K562 (cell line): ENCODE data around the gene TERC. TPM values are rescaled to one million over a fixed set of nuclear protein-coding genes. Genes with fewer than 3 reads are reported as not detected.
A peak's percentile ranks its signal among the peaks of the same experiment; 100 is the strongest.

Experiments
- ARID1B ChIP-seq: fragments of 450-650 bp; IDR thresholded peaks from 2 replicates; pipeline ENCODE4 v1.6.1; 2016; ENCODE audit warnings: antibody characterized with exemption, mild to moderate bottlenecking, inconsistent platforms
- EP400 ChIP-seq: fragments of 450-650 bp; IDR thresholded peaks from 2 replicates; pipeline ENCODE4 v1.6.1; 2017; ENCODE audit warnings: antibody characterized with exemption, mild to moderate bottlenecking, moderate library complexity
- HDAC1 ChIP-seq, 2 experiments: fragments of 450-650 bp; IDR thresholded peaks; 2 replicates each; pipeline ENCODE4 v1.6.1; 2016 to 2017; ENCODE audit warnings: inconsistent platforms in 1 of 2, mild to moderate bottlenecking in 1 of 2, moderate library complexity in 1 of 2
- HDAC6 ChIP-seq: IDR thresholded peaks from 2 replicates; pipeline ENCODE4 v1.6.1; 2012; ENCODE audit warnings: low read depth, mild to moderate bottlenecking, control low read depth, inconsistent platforms, low read length, moderate library complexity
- JUND ChIP-seq, 2 experiments: IDR thresholded peaks; 2 replicates in 1 of 2; 3 replicates in 1 of 2; pipeline ENCODE4 v1.6.1; 2011; ENCODE audit warnings: borderline replicate concordance in 2 of 2, low read depth in 2 of 2, low read length in 2 of 2, improper control_type of control experiment in 1 of 2, missing biosample characterization in 1 of 2, missing genetic modification characterization in 1 of 2, missing genetic modification reagents in 1 of 2
- MEIS2 ChIP-seq: fragments of 450-650 bp; IDR thresholded peaks from 2 replicates; pipeline ENCODE4 v1.6.1; 2014; ENCODE audit warnings: mild to moderate bottlenecking; ENCODE audit not compliant: partially characterized antibody
- NFXL1 ChIP-seq: fragments of 450-650 bp; formaldehyde crosslinking; IDR thresholded peaks from 2 replicates; pipeline ENCODE4 v1.4.0; 2021; ENCODE audit warnings: mild to moderate bottlenecking
- POLR2AphosphoS5 ChIP-seq: IDR thresholded peaks from 2 replicates; pipeline ENCODE4 v1.6.1; 2011; ENCODE audit warnings: mild to moderate bottlenecking, low read depth, low read length, moderate library complexity; ENCODE audit not compliant: control insufficient read depth, insufficient read depth
- RFX7 ChIP-seq: fragments of 250-450 bp; sonication (Bioruptor Pico); IDR thresholded peaks from 2 replicates; pipeline ENCODE4 v1.5.1; 2021; ENCODE audit warnings: mild to moderate bottlenecking
- U2AF1 ChIP-seq: fragments of 200-400 bp; formaldehyde crosslinking; optimal IDR thresholded peaks from 2 replicates; pipeline ENCODE3; 2017; ENCODE audit warnings: mild to moderate bottlenecking, low read depth, low read length, moderate library complexity
- YY1 ChIP-seq, 3 experiments: IDR thresholded peaks; 2 replicates each; pipeline ENCODE4 v1.6.1; 2011; ENCODE audit warnings: low read length in 2 of 3, mild to moderate bottlenecking in 2 of 3, moderate library complexity in 2 of 3, borderline replicate concordance in 1 of 3, control low read depth in 1 of 3, low read depth in 1 of 3; ENCODE audit not compliant: insufficient read depth in 3 of 3, insufficient replicate concordance in 2 of 3, control insufficient read depth in 1 of 3, insufficient read length in 1 of 3; ENCODE audit errors: extremely low read depth in 1 of 3
- ZNF143 ChIP-seq: sonication (generic); formaldehyde crosslinking; IDR thresholded peaks from 2 replicates; pipeline ENCODE4 v1.9.0; 2022; ENCODE audit warnings: mild to moderate bottlenecking, missing genetic modification reagents
- ZNF217 ChIP-seq: sonication (generic); formaldehyde crosslinking; IDR thresholded peaks from 2 replicates; pipeline ENCODE4 v1.8.0; 2022; ENCODE audit warnings: mild to moderate bottlenecking, missing genetic modification reagents
- ZNF431 ChIP-seq: sonication (generic); formaldehyde crosslinking; IDR thresholded peaks from 2 replicates; pipeline ENCODE4 v1.8.0; 2022; ENCODE audit warnings: mild to moderate bottlenecking, missing genetic modification reagents
- ZNF445 ChIP-seq: fragments of 250-450 bp; sonication (Bioruptor Pico); IDR thresholded peaks from 2 replicates; pipeline ENCODE4 v1.4.0; 2020; ENCODE audit warnings: low read depth, mild to moderate bottlenecking, moderate library complexity
- polyA plus RNA-seq, 8 experiments: library from polyadenylated mRNA; depleted of rRNA in 4 of 8; stranded (reverse) in 5 of 8; unstranded in 3 of 8; fragments of >200 nt; fragmentation: Nextera tagmentation in 2 of 8; fragmentation: Illumina TruSeq in 1 of 8; extraction: Ambion mirVana in 2 of 8; extraction: Trizol in 1 of 8; gene quantifications; 2 replicates each; pipeline versions ENCODE4 v1.2.1 to v1.2.3, GENCODE V29; 2011 to 2014; ENCODE audit warnings: inconsistent platforms in 1 of 8, missing spikeins in 1 of 8
- total RNA-seq, 7 experiments: library from RNA; depleted of rRNA in 6 of 7; stranded (reverse); fragments of >200 nt in 6 of 7; fragmentation: Illumina TruSeq in 2 of 7; extraction: Trizol in 2 of 7; gene quantifications; 2 replicates each; pipeline versions ENCODE4 v1.2.1 to v1.2.3, GENCODE V29; 2011 to 2021; ENCODE audit warnings: low replicate concordance in 1 of 7
- TF ChIP-seq, protein P1 (sequence below): fragments of 200-800 bp; sonication (Bioruptor generic); IDR thresholded peaks from 2 replicates; pipeline ENCODE4 v1.6.1; 2016; ENCODE audit warnings: missing genetic modification characterization, missing compliant biosample characterization
- TF ChIP-seq, protein P2 (sequence below): fragments of 150-350 bp; conservative IDR thresholded peaks from 2 replicates; pipeline ENCODE4 v1.6.1; 2014; ENCODE audit warnings: low read length
- TF ChIP-seq, protein P3 (sequence below): fragments of 450-650 bp; IDR thresholded peaks from 2 replicates; pipeline ENCODE4 v1.6.1; 2016

Gene TERC
- total and polyA plus RNA-seq, 9 of the 15 experiments (the other 6 are each of a cell fraction or from before 2014, with no cell fraction given): 0.77 to 234 (median 27.9) TPM; not detected in 3

- TF ChIP-seq, protein P1, sequence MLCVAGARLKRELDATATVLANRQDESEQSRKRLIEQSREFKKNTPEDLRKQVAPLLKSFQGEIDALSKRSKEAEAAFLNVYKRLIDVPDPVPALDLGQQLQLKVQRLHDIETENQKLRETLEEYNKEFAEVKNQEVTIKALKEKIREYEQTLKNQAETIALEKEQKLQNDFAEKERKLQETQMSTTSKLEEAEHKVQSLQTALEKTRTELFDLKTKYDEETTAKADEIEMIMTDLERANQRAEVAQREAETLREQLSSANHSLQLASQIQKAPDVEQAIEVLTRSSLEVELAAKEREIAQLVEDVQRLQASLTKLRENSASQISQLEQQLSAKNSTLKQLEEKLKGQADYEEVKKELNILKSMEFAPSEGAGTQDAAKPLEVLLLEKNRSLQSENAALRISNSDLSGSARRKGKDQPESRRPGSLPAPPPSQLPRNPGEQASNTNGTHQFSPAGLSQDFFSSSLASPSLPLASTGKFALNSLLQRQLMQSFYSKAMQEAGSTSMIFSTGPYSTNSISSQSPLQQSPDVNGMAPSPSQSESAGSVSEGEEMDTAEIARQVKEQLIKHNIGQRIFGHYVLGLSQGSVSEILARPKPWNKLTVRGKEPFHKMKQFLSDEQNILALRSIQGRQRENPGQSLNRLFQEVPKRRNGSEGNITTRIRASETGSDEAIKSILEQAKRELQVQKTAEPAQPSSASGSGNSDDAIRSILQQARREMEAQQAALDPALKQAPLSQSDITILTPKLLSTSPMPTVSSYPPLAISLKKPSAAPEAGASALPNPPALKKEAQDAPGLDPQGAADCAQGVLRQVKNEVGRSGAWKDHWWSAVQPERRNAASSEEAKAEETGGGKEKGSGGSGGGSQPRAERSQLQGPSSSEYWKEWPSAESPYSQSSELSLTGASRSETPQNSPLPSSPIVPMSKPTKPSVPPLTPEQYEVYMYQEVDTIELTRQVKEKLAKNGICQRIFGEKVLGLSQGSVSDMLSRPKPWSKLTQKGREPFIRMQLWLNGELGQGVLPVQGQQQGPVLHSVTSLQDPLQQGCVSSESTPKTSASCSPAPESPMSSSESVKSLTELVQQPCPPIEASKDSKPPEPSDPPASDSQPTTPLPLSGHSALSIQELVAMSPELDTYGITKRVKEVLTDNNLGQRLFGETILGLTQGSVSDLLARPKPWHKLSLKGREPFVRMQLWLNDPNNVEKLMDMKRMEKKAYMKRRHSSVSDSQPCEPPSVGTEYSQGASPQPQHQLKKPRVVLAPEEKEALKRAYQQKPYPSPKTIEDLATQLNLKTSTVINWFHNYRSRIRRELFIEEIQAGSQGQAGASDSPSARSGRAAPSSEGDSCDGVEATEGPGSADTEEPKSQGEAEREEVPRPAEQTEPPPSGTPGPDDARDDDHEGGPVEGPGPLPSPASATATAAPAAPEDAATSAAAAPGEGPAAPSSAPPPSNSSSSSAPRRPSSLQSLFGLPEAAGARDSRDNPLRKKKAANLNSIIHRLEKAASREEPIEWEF (CRISPR knock-in tag): 0 out of 2 replicates have a peak, but pooled peaks have one; percentile 24
- TF ChIP-seq, protein P2, sequence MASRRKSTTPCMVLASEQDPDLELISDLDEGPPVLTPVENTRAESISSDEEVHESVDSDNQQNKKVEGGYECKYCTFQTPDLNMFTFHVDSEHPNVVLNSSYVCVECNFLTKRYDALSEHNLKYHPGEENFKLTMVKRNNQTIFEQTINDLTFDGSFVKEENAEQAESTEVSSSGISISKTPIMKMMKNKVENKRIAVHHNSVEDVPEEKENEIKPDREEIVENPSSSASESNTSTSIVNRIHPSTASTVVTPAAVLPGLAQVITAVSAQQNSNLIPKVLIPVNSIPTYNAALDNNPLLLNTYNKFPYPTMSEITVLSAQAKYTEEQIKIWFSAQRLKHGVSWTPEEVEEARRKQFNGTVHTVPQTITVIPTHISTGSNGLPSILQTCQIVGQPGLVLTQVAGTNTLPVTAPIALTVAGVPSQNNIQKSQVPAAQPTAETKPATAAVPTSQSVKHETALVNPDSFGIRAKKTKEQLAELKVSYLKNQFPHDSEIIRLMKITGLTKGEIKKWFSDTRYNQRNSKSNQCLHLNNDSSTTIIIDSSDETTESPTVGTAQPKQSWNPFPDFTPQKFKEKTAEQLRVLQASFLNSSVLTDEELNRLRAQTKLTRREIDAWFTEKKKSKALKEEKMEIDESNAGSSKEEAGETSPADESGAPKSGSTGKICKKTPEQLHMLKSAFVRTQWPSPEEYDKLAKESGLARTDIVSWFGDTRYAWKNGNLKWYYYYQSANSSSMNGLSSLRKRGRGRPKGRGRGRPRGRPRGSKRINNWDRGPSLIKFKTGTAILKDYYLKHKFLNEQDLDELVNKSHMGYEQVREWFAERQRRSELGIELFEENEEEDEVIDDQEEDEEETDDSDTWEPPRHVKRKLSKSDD: no peak
- TF ChIP-seq JUND (IDR thresholded peaks at IDR 0.05; ENCODE audit: borderline replicate concordance, low read depth, low read length) (no peak), JUND (tag; IDR thresholded peaks at IDR 0.05; ENCODE audit: borderline replicate concordance, low read depth, low read length) (peak; percentile 52; the same call in 1 of the 3 replicates), MEIS2 (peak; percentile 62), ZNF431 (CRISPR knock-in tag) (no peak), EP400 (0 out of 2 replicates have a peak, but pooled peaks have one; percentile 28), NFXL1 (no peak), YY1 (IDR thresholded peaks at IDR 0.05; ENCODE audit: borderline replicate concordance in 1 of 3, control insufficient read depth in 1 of 3, extremely low read depth in 1 of 3, insufficient read depth in 3 of 3, insufficient read length in 1 of 3, insufficient replicate concordance in 2 of 3, low read depth in 1 of 3, low read length in 2 of 3) (no peak), ARID1B (peak; percentile 94), RFX7 (CRISPR knock-in tag) (no peak), ZNF217 (no peak), POLR2AphosphoS5 (peak; percentile 77), ZNF143 (CRISPR knock-in tag) (no peak), HDAC6 (no peak), HDAC1 (IDR thresholded peaks at IDR 0.05) (peak in 1 of 2 experiments; percentile 60; a peak in 2 of 4 replicates), ZNF445 (no peak), U2AF1 (no peak)
- TF ChIP-seq, protein P3, sequence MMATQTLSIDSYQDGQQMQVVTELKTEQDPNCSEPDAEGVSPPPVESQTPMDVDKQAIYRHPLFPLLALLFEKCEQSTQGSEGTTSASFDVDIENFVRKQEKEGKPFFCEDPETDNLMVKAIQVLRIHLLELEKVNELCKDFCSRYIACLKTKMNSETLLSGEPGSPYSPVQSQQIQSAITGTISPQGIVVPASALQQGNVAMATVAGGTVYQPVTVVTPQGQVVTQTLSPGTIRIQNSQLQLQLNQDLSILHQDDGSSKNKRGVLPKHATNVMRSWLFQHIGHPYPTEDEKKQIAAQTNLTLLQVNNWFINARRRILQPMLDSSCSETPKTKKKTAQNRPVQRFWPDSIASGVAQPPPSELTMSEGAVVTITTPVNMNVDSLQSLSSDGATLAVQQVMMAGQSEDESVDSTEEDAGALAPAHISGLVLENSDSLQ: peak; percentile 40
Observed at GRCh38 chr3:169781209-169781855, 16.5 kb upstream of the TERC start (continued).
